Measurements from ENCODE around the gene ITPR1.

DNA sequence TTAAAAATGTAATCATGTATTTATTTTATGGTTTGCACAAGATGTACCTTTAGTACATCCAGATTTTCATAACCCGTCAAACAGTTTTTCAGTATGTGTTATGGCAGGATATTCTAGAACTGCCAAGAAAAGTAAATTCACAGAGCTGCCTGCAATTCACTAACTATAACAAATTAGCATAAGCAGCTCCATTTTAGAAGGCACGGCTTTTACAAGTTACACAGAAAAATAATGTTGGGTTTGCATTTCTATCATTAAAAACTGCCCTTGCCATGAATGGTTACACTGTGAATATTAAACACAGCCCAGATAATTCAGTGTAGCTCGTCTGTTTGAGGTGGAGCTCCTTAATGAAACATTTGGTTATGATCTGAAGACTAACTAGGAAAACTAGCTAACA lies 391.7 kb downstream of the ITPR1 start:
- TF ChIP-seq CTCF (conservative IDR thresholded peaks at IDR 0.05; ENCODE audit: low read depth in 2 of 2) (no peak), REST (IDR thresholded peaks at IDR 0.05; ENCODE audit: unreplicated experiment) (no peak), EZH2 (IDR thresholded peaks at IDR 0.05; ENCODE audit: low read depth, unreplicated experiment) (no peak), EZH2phosphoT487 (IDR thresholded peaks at IDR 0.05; ENCODE audit: unreplicated experiment) (no peak), ZNF331 (CRISPR knock-in tag; IDR thresholded peaks at IDR 0.05; ENCODE audit: low read depth) (no peak), POLR2AphosphoS5 (IDR thresholded peaks at IDR 0.05; ENCODE audit: low read depth) (no peak), ETS1 (IDR thresholded peaks at IDR 0.05) (no peak), NANOG (IDR thresholded peaks at IDR 0.05; ENCODE audit: borderline replicate concordance) (no peak), STAT1 (IDR thresholded peaks at IDR 0.05; ENCODE audit: unreplicated experiment) (no peak), CREB1 (CRISPR knock-in tag; IDR thresholded peaks at IDR 0.05; ENCODE audit: low read depth) (no peak)

Measured in GM23338 (cell line).